ENCODE data around the gene MIF4GD. TPM values are rescaled to one million over a fixed set of nuclear protein-coding genes. Genes with fewer than 3 reads are reported as not detected.

MIF4GD gene
- total and polyA plus RNA-seq, 2 donors (not counting 1 experiment from before 2014, with no cell fraction given): 41.5 to 87.4 TPM

GRCh38 chr17:75240394-75241142 lies 30.5 kb downstream of the MIF4GD start:
- CTCF ChIA-PET: interaction anchor here (0.5 to 3.8 kb wide), 9 partner anchors 10 to 279 kb away, joined by 3 to 25 read pairs (median 10); partner anchors contain the start of genes GGA3, MIF4GD and MRPS7
- ATAC-seq (ENCODE audit: low read depth) (no peak), DNase-seq (peak; percentile 49)
- intact Hi-C loops (cut with micrococcal nuclease): no loop called here
- Mint-ChIP-seq H3K27ac (peak overlapping the region; percentile 67), H3K9me3 (ENCODE audit: insufficient read depth) (no peaks in the 10 kb centered on the region), H3K4me3 (no peak overlapping the region), H3K27me3 (no peaks in the 10 kb centered on the region), H3K4me1 (peaks cover 40% of the 10 kb centered on the region)
- no peak overlapping the region for H2AFZ ChIP-seq (ENCODE audit: insufficient read depth, low read depth, low read length, poor library complexity, severe bottlenecking)
- H3K9ac ChIP-seq (ENCODE audit: low read length): no peak overlapping the region
- H3K9me3 ChIP-seq (ENCODE audit: control extremely low read depth in 1 of 3, control insufficient read depth in 2 of 3, insufficient read depth in 1 of 3, low read length in 2 of 3): no peaks in the 10 kb centered on the region
- peaks cover 6 to 91% of the 10 kb centered on the region in 2 experiments for H3K36me3 ChIP-seq (replicated peaks in 1 of 2; ENCODE audit: control extremely low read depth in 1 of 2, control insufficient read depth in 1 of 2, extremely low read depth in 1 of 2, insufficient read depth in 2 of 2, low read length in 1 of 2)
- no peaks in the 10 kb centered on the region for H3K27me3 ChIP-seq (replicated peaks in 1 of 4; ENCODE audit: control extremely low read depth in 1 of 4, control insufficient read depth in 3 of 4, insufficient read depth in 4 of 4, low read length in 3 of 4)
- peaks cover 13 to 58% of the 10 kb centered on the region in 2 donors for H3K4me1 ChIP-seq (ENCODE audit: control insufficient read depth in 2 of 2, insufficient read depth in 2 of 2, low read length in 2 of 2)
- TF ChIP-seq CTCF (IDR thresholded peaks at IDR 0.05): peak; percentile 48
- no peak for TF ChIP-seq EZH2 (IDR thresholded peaks at IDR 0.05; ENCODE audit: borderline replicate concordance, insufficient read depth, low read depth, low read length, poor library complexity, severe bottlenecking)
- POLR2A ChIA-PET: no interaction called here
- no peak overlapping the region for H3K4me2 ChIP-seq (replicated peaks; ENCODE audit: low read depth, low read length, poor library complexity, severe bottlenecking)
- H3K4me3 ChIP-seq (ENCODE audit: control extremely low read depth in 1 of 5, extremely low read depth in 1 of 5, insufficient read depth in 1 of 5, low read depth in 2 of 5, low read length in 4 of 5): no peak overlapping the region
- WGBS (ENCODE audit: insufficient coverage): 85% methylated on average over 20 of the region's 23 CpGs
- H3K27ac ChIP-seq (ENCODE audit: low read length in 2 of 2): peak overlapping the region; percentile 18 to 55
- H3K79me2 ChIP-seq (ENCODE audit: control insufficient read depth, insufficient read depth, low read length): peaks cover 7% of the 10 kb centered on the region
- no peaks in the 10 kb centered on the region for H4K20me1 ChIP-seq (ENCODE audit: control insufficient read depth, insufficient read depth, low read length, poor library complexity, severe bottlenecking)

GRCh38 chr17:75239778-75240393 lies 31.1 kb downstream of the MIF4GD start:
- H3K27ac Mint-ChIP-seq: peak overlapping the region; percentile 67
- 98% methylated on average over 23 of the region's 23 CpGs for WGBS (ENCODE audit: insufficient coverage)
- no peaks in the 10 kb centered on the region for H3K9me3 Mint-ChIP-seq (ENCODE audit: insufficient read depth)
- ChIA-PET CTCF (interaction anchor here (0.5 to 3.8 kb wide), 15 partner anchors 10 to 282 kb away, joined by 3 to 25 read pairs (median 8); partner anchors contain the start of genes GGA3, MIF4GD and MRPS7), POLR2A (interaction anchor here (0.7 kb wide), 1 partner anchor 60 kb away, joined by 6 read pairs; no protein-coding TSS in a partner anchor)
- DNase-seq (no peak), ATAC-seq (ENCODE audit: low read depth) (no peak)
- Histone ChIP-seq H3K79me2 (ENCODE audit: control insufficient read depth, insufficient read depth, low read length) (peaks cover 3% of the 10 kb centered on the region), H2AFZ (ENCODE audit: insufficient read depth, low read depth, low read length, poor library complexity, severe bottlenecking) (no peak overlapping the region), H4K20me1 (ENCODE audit: control insufficient read depth, insufficient read depth, low read length, poor library complexity, severe bottlenecking) (no peaks in the 10 kb centered on the region), H3K36me3 (replicated peaks in 1 of 2; ENCODE audit: control extremely low read depth in 1 of 2, control insufficient read depth in 1 of 2, extremely low read depth in 1 of 2, insufficient read depth in 2 of 2, low read length in 1 of 2) (peaks cover 12 to 90% of the 10 kb centered on the region in 2 experiments), H3K4me1 (ENCODE audit: control insufficient read depth in 2 of 2, insufficient read depth in 2 of 2, low read length in 2 of 2) (peaks cover 13 to 51% of the 10 kb centered on the region in 2 donors), H3K9ac (ENCODE audit: low read length) (no peak overlapping the region), H3K4me3 (ENCODE audit: control extremely low read depth in 1 of 5, extremely low read depth in 1 of 5, insufficient read depth in 1 of 5, low read depth in 2 of 5, low read length in 4 of 5) (no peak overlapping the region), H3K27me3 (replicated peaks in 1 of 4; ENCODE audit: control extremely low read depth in 1 of 4, control insufficient read depth in 3 of 4, insufficient read depth in 4 of 4, low read length in 3 of 4) (no peaks in the 10 kb centered on the region), H3K4me2 (replicated peaks; ENCODE audit: low read depth, low read length, poor library complexity, severe bottlenecking) (no peak overlapping the region), H3K27ac (ENCODE audit: low read length in 2 of 2) (no peak overlapping the region), H3K9me3 (ENCODE audit: control extremely low read depth in 1 of 3, control insufficient read depth in 2 of 3, insufficient read depth in 1 of 3, low read length in 2 of 3) (no peaks in the 10 kb centered on the region)
- no peak overlapping the region for H3K4me3 Mint-ChIP-seq
- peaks cover 40% of the 10 kb centered on the region for H3K4me1 Mint-ChIP-seq
- TF ChIP-seq EZH2 (IDR thresholded peaks at IDR 0.05; ENCODE audit: borderline replicate concordance, insufficient read depth, low read depth, low read length, poor library complexity, severe bottlenecking) (no peak), CTCF (IDR thresholded peaks at IDR 0.05) (no peak)
- H3K27me3 Mint-ChIP-seq: no peaks in the 10 kb centered on the region
- intact Hi-C loops (cut with micrococcal nuclease): no loop called here

Measured in B cell (primary cell).